Hematopoietic multipotent progenitor cell treated with erythropoietin and hydrocortisone succinate and interleukin-3 and kit ligand, for 8 days (in vitro differentiated cells): ENCODE results near the gene CDKN2B.
A peak's percentile ranks its signal among the peaks of the same experiment; 100 is the strongest.
"Not testable (repeated sequence)": the region's sequence is repeated elsewhere in the genome, so short reads cannot be mapped to it uniquely, and the experiment has no call there.

Experiments used
- DNase-seq: peaks from one replicate; pipeline ENCODE4 v3.0.0-alpha.2; 2015

The CDKN2B gene

GRCh38 chr9:21968331-21969010, 40.6 kb downstream of the CDKN2B start:
- DNase-seq: no peak

- no peak for DNase-seq
Measured at GRCh38 chr9:21967702-21968101, 41.4 kb downstream of the CDKN2B start.

GRCh38 chr9:21967169-21967568, 41.9 kb downstream of the CDKN2B start:
- DNase-seq: no peak

- DNase-seq: no peak
Measured at GRCh38 chr9:21966140-21966851, 42.8 kb downstream of the CDKN2B start.

GRCh38 chr9:21965401-21965951, 43.6 kb downstream of the CDKN2B start:
- DNase-seq: peak; percentile 52

GRCh38 chr9:21964925-21965385, 44.1 kb downstream of the CDKN2B start:
- DNase-seq: peak; percentile 52

- no peak for DNase-seq
Measured at GRCh38 chr9:21961569-21961968, 47.5 kb downstream of the CDKN2B start.

- not testable (repeated sequence) for DNase-seq
Measured at GRCh38 chr9:21959268-21959667, 49.8 kb downstream of the CDKN2B start.

- no peak for DNase-seq
Measured at GRCh38 chr9:21958833-21959232, 50.3 kb downstream of the CDKN2B start.
